Measurements from ENCODE around the gene RARA.
"Not testable (repeated sequence)": the region's sequence is repeated elsewhere in the genome, so short reads cannot be mapped to it uniquely, and the experiment has no call there.

RARA gene

GRCh38 chr17:40382251-40382650, 73.3 kb downstream of the RARA start:
- DNase-seq = no peak

GRCh38 chr17:40386555-40386954, 77.6 kb downstream of the RARA start:
- DNase-seq = not testable (repeated sequence)

GRCh38 chr17:40399185-40399584, 90.2 kb downstream of the RARA start:
- no peak for DNase-seq

- DNase-seq = no peak
Measured at GRCh38 chr17:40402668-40403067, 93.7 kb downstream of the RARA start.

GRCh38 chr17:40404003-40404402, 95.0 kb downstream of the RARA start:
- DNase-seq = no peak

Data from activated CD4-positive, alpha-beta T cell treated with anti-CD3 and anti-CD28 coated beads for 48 hours (primary cell).